ENCODE data around the gene TBC1D17.

- TF ChIP-seq TAF1 (IDR thresholded peaks at IDR 0.05; ENCODE audit: low read depth, low read length) (no peak), POLR2AphosphoS5 (IDR thresholded peaks at IDR 0.05; ENCODE audit: low read depth, low read length) (no peak), POLR2A (IDR thresholded peaks at IDR 0.05; ENCODE audit: low read depth, low read length) (no peak), PAX5 (IDR thresholded peaks at IDR 0.05; ENCODE audit: insufficient read depth, low read length, severe bottlenecking) (no peak), SPI1 (IDR thresholded peaks at IDR 0.05; ENCODE audit: low read depth, low read length) (no peak), POU2F2 (IDR thresholded peaks at IDR 0.05; ENCODE audit: low read depth, low read length) (no peak)
Observed at GRCh38 chr19:49883094-49883493, 5.6 kb downstream of the TBC1D17 start.

Measured in GM12891 (cell line).